NCI-H1048 (cell line): ENCODE measurements around the gene MSI2.

Experiments used
- DNase-seq: peaks from one replicate; lab custom pipeline; 2025; lab: John Stamatoyannopoulos, UW

The MSI2 gene

GRCh38 chr17:57665696-57666095, 409.4 kb downstream of the MSI2 start:
- DNase-seq = no peak

DNA sequence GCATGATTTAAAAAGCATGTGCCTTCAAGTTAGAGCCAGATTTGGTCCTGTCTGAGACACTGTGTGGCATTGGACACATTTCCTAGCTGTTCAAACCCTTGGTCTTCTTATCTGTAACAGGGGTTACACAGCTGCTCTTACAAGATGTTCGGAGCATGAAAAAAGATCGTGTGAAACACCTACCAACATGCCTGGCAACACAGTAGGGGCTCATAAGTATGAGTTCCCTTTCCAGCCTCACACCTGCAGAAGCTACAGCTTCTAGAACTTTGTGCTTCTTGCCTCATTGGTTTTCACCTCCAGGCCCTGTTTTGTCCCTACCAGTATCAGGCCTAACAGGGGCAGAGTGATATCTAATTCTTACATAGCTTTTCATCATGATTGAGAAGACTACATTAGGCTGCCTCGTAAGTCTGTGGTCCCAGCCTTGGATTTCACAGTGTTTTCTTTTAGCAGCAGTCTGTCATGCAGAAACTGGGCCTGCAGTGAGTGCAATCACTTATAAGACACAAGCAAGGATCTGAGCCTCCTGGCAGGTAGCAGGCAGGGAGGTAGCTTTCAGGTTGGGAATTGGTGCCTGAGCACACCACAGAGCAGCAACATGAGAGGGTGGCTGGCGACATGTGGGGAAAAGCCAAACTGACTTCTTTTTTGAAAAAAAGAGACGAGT, 410.0 kb downstream of the MSI2 start:
- DNase-seq = no peak

- DNase-seq = no peak
Measured at GRCh38 chr17:57666946-57667345, 410.6 kb downstream of the MSI2 start.

- no peak for DNase-seq
Measured at GRCh38 chr17:57667461-57667923, 411.2 kb downstream of the MSI2 start.

DNA sequence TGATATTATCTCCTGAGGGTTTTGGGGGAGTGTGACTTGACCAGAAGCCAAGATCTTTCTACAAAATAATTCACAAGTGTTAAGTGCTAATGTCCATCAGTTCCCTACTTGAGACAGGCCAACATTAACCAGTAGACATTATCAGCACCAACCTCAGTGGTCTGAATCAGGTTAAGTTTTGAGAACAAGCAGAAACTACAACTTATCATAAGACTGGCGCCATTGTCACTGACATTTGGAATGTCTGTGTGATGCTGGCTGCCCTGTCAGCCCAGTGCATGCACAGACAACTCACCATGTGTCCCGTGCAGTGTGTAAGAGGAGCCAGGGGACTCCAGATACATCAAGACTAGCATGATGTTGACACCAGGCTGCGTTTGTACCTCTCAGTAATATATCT, 412.0 kb downstream of the MSI2 start:
- no peak for DNase-seq

GRCh38 chr17:57669671-57670529, 413.6 kb downstream of the MSI2 start:
- DNase-seq = no peak

DNA sequence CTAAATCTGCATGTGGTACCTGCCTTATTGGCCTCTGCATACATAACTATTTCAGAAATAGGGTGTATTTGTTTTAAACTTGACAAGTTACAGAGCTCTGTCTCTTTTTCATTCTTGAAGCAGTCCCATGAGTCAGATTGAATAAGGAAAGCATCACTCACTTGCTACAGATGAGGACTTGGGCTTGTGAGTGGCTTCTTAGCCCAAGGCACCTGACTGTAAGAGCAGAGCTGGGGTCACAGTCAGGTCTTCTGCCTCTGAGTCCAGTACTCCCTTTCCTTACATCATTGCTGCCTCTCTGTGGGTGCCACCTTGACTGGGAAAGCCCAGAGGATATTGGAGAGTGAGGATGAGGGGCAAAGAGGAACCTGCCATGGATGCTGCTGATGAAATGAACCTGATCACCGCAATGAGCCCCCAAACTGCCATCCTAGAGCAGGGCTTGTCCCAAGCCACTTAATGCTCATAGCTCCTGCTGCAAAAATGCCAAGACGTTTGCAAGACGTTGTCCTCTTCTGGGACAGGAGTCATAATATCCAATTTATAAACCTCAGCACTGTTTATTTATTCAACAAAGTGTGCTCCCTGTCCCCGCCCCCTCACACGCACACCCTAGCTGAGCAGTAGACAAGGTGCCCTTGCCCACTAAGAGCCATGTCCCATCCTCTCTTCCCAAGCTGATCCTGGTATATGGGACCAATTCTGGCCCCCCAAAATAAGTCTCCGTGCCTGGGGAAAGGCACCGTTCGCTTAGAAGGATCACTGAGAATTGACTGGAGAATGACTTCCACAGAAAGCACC, 414.6 kb downstream of the MSI2 start:
- DNase-seq = no peak

DNA sequence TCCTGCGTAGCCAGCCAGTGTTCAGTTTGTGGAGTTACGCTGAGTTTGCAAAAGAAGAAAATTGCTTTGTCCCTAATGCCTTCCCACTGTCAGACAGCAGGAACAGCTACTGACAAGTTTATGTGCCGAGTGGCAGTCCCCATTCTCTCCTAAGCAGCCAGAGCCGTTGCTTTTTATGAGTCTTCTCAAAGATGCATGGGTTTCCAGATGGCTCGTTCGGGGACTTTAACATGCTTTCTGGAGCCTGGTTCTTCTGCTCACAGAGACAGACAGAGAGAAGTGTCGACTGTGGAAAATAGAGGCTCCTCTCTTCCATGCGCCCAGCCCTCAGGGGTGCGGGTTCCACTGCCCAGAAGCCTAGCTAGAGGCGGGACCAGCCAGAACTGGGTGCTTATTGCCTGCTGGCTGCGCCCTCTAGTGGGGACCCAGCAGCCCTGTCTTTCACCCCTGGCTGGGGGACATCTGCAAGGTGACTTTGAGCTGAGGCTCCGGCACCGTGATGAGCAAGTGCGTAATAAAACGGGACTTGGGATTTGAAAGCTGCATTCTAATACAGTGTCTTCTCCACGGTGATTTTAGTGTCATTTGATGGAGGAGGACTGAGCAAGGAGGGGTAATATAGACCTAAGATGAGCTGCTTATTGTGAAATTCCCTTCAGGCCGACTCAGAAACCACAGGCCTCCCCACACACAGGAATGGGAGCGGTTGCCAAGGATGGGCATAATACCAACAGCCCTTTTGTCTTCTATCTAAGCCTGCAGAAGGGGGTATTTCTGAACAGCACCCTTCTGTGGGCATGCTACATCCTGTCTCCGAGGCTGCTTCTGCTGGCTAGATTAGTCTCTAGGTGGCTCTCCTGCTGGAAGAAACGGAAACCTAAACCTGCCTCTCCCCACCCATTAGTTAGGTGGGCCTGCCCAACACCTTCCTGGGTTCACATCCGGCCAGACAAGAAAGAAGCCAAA, 415.6 kb downstream of the MSI2 start:
- DNase-seq = peak; percentile 33

DNA sequence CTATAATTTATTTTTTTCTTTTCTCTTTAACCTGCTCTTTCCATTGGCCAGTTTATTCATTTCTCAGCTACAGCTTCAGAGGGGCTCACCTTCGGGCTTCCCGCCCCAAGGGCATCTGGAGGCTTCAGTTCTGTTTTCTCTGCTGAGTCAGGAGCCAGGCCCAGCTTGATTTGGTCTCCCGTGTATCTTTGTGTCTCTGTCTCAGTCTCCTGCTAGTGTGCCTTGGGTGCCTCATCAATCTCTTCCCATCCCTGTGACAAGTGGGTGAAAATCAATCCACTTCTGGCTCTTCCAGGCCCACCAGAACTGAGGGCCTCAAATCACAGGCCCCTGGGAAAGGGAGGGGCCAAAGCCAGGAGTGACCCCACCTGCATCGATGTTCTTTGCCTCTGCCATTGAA, 416.6 kb downstream of the MSI2 start:
- no peak for DNase-seq

DNA sequence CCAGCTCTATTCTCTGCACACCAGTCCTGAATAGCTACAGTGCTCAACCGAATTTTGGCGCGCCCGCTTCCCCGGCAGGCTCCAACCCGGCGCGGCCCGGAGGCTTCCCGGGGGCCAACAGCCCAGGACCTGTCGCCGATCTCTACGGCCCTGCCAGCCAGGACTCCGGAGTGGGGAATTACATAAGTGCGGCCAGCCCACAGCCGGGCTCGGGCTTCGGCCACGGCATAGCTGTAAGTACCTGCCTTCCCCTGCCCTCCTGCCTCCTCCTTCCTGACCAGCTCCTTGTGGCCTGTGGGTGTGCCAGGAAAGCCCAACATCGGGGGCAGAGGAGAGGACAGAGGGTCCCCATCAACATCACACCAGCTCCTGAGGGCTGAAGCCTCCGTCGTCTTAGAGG, 418.6 kb downstream of the MSI2 start:
- DNase-seq = no peak

GRCh38 chr17:57675427-57676387, 419.4 kb downstream of the MSI2 start:
- DNase-seq = peak; percentile 37

DNA sequence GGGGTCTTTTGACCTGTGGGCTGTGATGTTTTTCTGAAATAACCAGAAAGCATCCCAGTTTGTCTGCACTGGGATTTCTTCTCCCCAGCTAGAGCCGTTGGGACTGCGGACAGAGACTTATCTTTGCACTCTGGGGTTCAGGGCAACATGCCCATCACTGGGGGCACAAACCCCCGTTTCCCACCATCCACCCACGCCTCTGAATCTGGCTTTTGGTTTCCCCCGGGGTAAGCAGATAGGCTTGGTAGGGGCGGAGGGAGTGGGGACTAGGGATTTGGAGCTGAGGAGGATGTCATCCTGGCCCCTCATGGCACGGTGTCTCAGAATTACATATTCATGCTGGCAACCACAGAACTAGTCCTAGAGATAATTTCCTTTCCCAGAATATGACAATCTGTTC, 420.2 kb downstream of the MSI2 start:
- DNase-seq = no peak

DNA sequence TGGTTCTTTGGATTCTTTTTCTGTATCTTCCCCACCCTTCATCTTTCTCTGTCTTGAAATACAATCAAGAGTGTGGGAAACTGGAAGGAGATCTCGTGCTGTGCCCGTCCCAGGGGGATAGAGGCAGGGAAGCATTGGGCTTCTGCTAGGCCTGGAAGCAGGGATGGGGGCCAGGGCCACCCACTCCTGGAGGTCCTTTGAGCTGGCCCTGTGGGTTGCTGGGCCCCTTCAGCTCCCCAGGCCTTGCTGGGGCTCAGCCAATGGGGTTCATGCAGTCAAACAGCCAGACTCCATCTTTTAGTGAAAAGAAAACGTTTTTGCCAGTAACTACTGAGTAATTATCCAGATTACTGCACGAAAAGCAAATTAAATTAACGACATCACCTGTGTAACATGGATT, 421.0 kb downstream of the MSI2 start:
- DNase-seq = no peak

- DNase-seq = no peak
Measured at GRCh38 chr17:57677858-57678257, 421.5 kb downstream of the MSI2 start.

GRCh38 chr17:57678393-57678792, 422.1 kb downstream of the MSI2 start:
- DNase-seq = no peak

DNA sequence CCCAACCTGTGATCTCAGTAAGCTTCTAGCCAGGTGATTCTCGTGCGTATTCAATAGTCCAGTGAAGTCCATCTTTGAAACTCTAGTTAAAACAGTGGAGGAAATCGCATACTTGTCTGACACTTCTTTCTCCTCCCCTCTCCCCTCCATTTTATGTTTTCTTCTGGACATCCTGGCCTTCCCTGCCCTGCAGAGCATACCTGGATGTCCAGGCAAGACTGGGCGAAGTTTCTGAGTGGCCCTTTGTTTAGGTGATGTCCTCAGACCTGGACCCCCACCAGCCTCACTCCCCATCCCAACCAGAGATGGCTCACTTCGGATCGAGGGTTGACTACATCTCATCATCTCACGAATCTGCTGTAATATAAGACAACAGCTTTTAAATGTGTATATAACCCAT, 423.0 kb downstream of the MSI2 start:
- DNase-seq = no peak

GRCh38 chr17:57679906-57680695, 423.8 kb downstream of the MSI2 start:
- DNase-seq = no peak

GRCh38 chr17:57682701-57683100, 426.4 kb downstream of the MSI2 start:
- no peak for DNase-seq

GRCh38 chr17:57684711-57685498, 428.6 kb downstream of the MSI2 start:
- no peak for DNase-seq
